Upper lobe of left lung (tissue), 4 donors: ENCODE data around the gene ICE1.

ENCODE experiments used
- CTCF ChIP-seq, 6 experiments: fragments of 450-650 bp in 4 of 6; fragments of 200-600 bp in 2 of 6; sonication (generic) in 2 of 6; IDR thresholded peaks; one replicate each; pipeline ENCODE4 v1.5.1; 2016 to 2019; ENCODE audit warnings: antibody characterized with exemption in 6 of 6
- EP300 ChIP-seq, 4 donors: sonication (generic); formaldehyde crosslinking; IDR thresholded peaks; one replicate each; pipeline ENCODE4 v1.5.1; 2017; ENCODE audit warnings: antibody characterized with exemption in 4 of 4, control low read depth in 2 of 4
- POLR2A ChIP-seq, 4 donors: fragments of 450-650 bp; IDR thresholded peaks; one replicate each; pipeline ENCODE4 v1.5.1; 2016 to 2017; ENCODE audit warnings: antibody characterized with exemption in 4 of 4, mild to moderate bottlenecking in 2 of 4

GRCh38 chr5:5432020-5432707 lies 9.7 kb downstream of the ICE1 start:
- TF ChIP-seq CTCF (IDR thresholded peaks at IDR 0.05) (no peak), POLR2A (IDR thresholded peaks at IDR 0.05) (no peak), EP300 (IDR thresholded peaks at IDR 0.05) (no peak)
